Measurements from ENCODE around the gene EXOC6. TPM values are rescaled to one million over a fixed set of nuclear protein-coding genes. Genes with fewer than 3 reads are reported as not detected.

The EXOC6 gene
- total RNA-seq, 1 experiment from 2014 or later = 8.6 TPM

GRCh38 chr10:92999191-92999590 lies 150.9 kb downstream of the EXOC6 start:
- DNase-seq (ENCODE audit: low read depth) = no peak

- peak; percentile 50 for DNase-seq (ENCODE audit: low read depth)
Observed at GRCh38 chr10:93006435-93007039, 158.2 kb downstream of the EXOC6 start.

GRCh38 chr10:93015722-93016121 lies 167.4 kb downstream of the EXOC6 start:
- DNase-seq (ENCODE audit: low read depth) = no peak

GRCh38 chr10:93023013-93023650 lies 174.8 kb downstream of the EXOC6 start:
- no peak for DNase-seq (ENCODE audit: low read depth)

GRCh38 chr10:93026072-93026471 lies 177.8 kb downstream of the EXOC6 start:
- no peak for DNase-seq (ENCODE audit: low read depth)

- DNase-seq (ENCODE audit: low read depth) = no peak
Observed at GRCh38 chr10:93027508-93027907, 179.2 kb downstream of the EXOC6 start.

GRCh38 chr10:93028883-93029282 lies 180.6 kb downstream of the EXOC6 start:
- peak; percentile 73 for DNase-seq (ENCODE audit: low read depth)

GRCh38 chr10:93030409-93030808 lies 182.1 kb downstream of the EXOC6 start:
- DNase-seq (ENCODE audit: low read depth) = peak; percentile 56

GRCh38 chr10:93032105-93032808 lies 183.9 kb downstream of the EXOC6 start:
- no peak for DNase-seq (ENCODE audit: low read depth)

- DNase-seq (ENCODE audit: low read depth) = no peak
Observed at GRCh38 chr10:93032809-93033137, 184.5 kb downstream of the EXOC6 start.

- no peak for DNase-seq (ENCODE audit: low read depth)
Observed at GRCh38 chr10:93034426-93034825, 186.1 kb downstream of the EXOC6 start.

- no peak for DNase-seq (ENCODE audit: low read depth)
Observed at GRCh38 chr10:93039110-93039509, 190.8 kb downstream of the EXOC6 start.

GRCh38 chr10:93039721-93040120 lies 191.4 kb downstream of the EXOC6 start:
- peak; percentile 38 for DNase-seq (ENCODE audit: low read depth)

GRCh38 chr10:93054486-93054885 lies 206.2 kb downstream of the EXOC6 start:
- no peak for DNase-seq (ENCODE audit: low read depth)

GRCh38 chr10:93058139-93058538 lies 209.8 kb downstream of the EXOC6 start:
- DNase-seq (ENCODE audit: low read depth) = no peak

- no peak for DNase-seq (ENCODE audit: low read depth)
Observed at GRCh38 chr10:93059975-93060886, 211.9 kb downstream of the EXOC6 start, which contains the start of gene CYP26C1. TSS of gene CYP26C1 (plus strand) at chr10:93060798. CDS start at chr10:93061264, 466 bp downstream.

- DNase-seq (ENCODE audit: low read depth) = no peak
Observed at GRCh38 chr10:93060887-93061593, 212.7 kb downstream of the EXOC6 start.

- no peak for DNase-seq (ENCODE audit: low read depth)
Observed at GRCh38 chr10:93061594-93062513, 213.5 kb downstream of the EXOC6 start.

- no peak for DNase-seq (ENCODE audit: low read depth)
Observed at GRCh38 chr10:93062514-93063143, 214.3 kb downstream of the EXOC6 start.
